Measurements from ENCODE around the gene HOXA6. TPM values are rescaled to one million over a fixed set of nuclear protein-coding genes. Genes with fewer than 3 reads are reported as not detected.

Gene HOXA6
- total RNA-seq, 4 donors from 2014 or later: 11.1 to 30.9 (median 18.7) TPM

- Histone ChIP-seq H3K9me3 (no peaks in the 10 kb centered on the region), H3K36me3 (peaks cover 0 to 7% (median 0%) of the 10 kb centered on the region in 3 donors), H3K4me3 (peak overlapping the region in 2 of 4 donors; percentile 6 to 18), H3K27me3 (peaks cover 0 to 47% of the 10 kb centered on the region in 2 donors), H3K27ac (peak overlapping the region in 2 of 4 donors; percentile 29 to 83), H3K4me1 (peaks cover 0 to 59% (median 1%) of the 10 kb centered on the region in 4 donors)
- 78 to 81% methylated on average over 20 of the region's 20 CpGs for WGBS, 2 donors
- TF ChIP-seq POLR2A (IDR thresholded peaks at IDR 0.05) (no peak), EP300 (IDR thresholded peaks at IDR 0.05) (no peak), CTCF (IDR thresholded peaks at IDR 0.05) (no peak)
- no peak for DNase-seq (ENCODE audit: low spot score in 2 of 2)
Measured at GRCh38 chr7:27116031-27116961, 31.3 kb downstream of the HOXA6 start.

GRCh38 chr7:27115221-27116026, 32.1 kb downstream of the HOXA6 start:
- H3K27me3 ChIP-seq: peaks cover 0 to 54% of the 10 kb centered on the region in 2 donors
- peak overlapping the region in 2 of 4 donors; percentile 6 to 18 for H3K4me3 ChIP-seq
- no peak for DNase-seq (ENCODE audit: low spot score in 2 of 2)
- H3K4me1 ChIP-seq: peaks cover 0 to 61% (median 3%) of the 10 kb centered on the region in 4 donors
- no peak for TF ChIP-seq EP300 (IDR thresholded peaks at IDR 0.05)
- no peak for TF ChIP-seq POLR2A (IDR thresholded peaks at IDR 0.05)
- TF ChIP-seq CTCF (IDR thresholded peaks at IDR 0.05): no peak
- peak overlapping the region in 3 of 4 donors; percentile 29 to 83 (median 52) for H3K27ac ChIP-seq
- H3K9me3 ChIP-seq: no peaks in the 10 kb centered on the region
- H3K36me3 ChIP-seq: peaks cover 0 to 7% (median 0%) of the 10 kb centered on the region in 3 donors
- WGBS, 2 donors: 65 to 72% methylated on average over 37 to 45 of the region's 45 CpGs

GRCh38 chr7:27114881-27115220, 32.7 kb downstream of the HOXA6 start:
- WGBS, 2 donors: 66 to 69% methylated on average over 6 of the region's 6 CpGs
- no peak for DNase-seq (ENCODE audit: low spot score in 2 of 2)
- H3K4me1 ChIP-seq: peaks cover 0 to 65% (median 6%) of the 10 kb centered on the region in 4 donors
- TF ChIP-seq POLR2A (IDR thresholded peaks at IDR 0.05) (no peak), CTCF (IDR thresholded peaks at IDR 0.05) (no peak), EP300 (IDR thresholded peaks at IDR 0.05) (no peak)
- peaks cover 0 to 7% (median 0%) of the 10 kb centered on the region in 3 donors for H3K36me3 ChIP-seq
- H3K27ac ChIP-seq: peak overlapping the region in 2 of 4 donors; percentile 29 to 83
- no peaks in the 10 kb centered on the region for H3K9me3 ChIP-seq
- peak overlapping the region in 2 of 4 donors; percentile 6 to 18 for H3K4me3 ChIP-seq
- H3K27me3 ChIP-seq: peaks cover 0 to 54% of the 10 kb centered on the region in 2 donors

GRCh38 chr7:27113991-27114769, 33.4 kb downstream of the HOXA6 start:
- 27 to 31% methylated on average over 15 to 22 of the region's 26 CpGs for WGBS, 2 donors
- peaks cover 0 to 72% (median 6%) of the 10 kb centered on the region in 4 donors for H3K4me1 ChIP-seq

More at GRCh38 chr7:27113991-27114769, 33.4 kb downstream of the HOXA6 start:
- Histone ChIP-seq H3K9me3 (no peaks in the 10 kb centered on the region), H3K4me3 (peak overlapping the region; percentile 19 to 54 (median 34)), H3K27me3 (peaks cover 0 to 54% of the 10 kb centered on the region in 2 donors), H3K36me3 (peaks cover 0 to 7% (median 0%) of the 10 kb centered on the region in 3 donors), H3K27ac (peak overlapping the region; percentile 9 to 85 (median 80))
- no peak for TF ChIP-seq EP300 (IDR thresholded peaks at IDR 0.05)
- TF ChIP-seq CTCF (IDR thresholded peaks at IDR 0.05): no peak
- no peak for TF ChIP-seq POLR2A (IDR thresholded peaks at IDR 0.05)
- no peak for DNase-seq (ENCODE audit: low spot score in 2 of 2)
